Gastrocnemius medialis (tissue), 4 donors: ENCODE data around the gene RELL1. TPM values are rescaled to one million over a fixed set of nuclear protein-coding genes. Genes with fewer than 3 reads are reported as not detected.

Experiments used
- ATAC-seq, 2 donors: fragments of 150-250 bp; one replicate each; pipeline ENCODE4 v1.9.1; 2016
- DNase-seq, 2 donors: peaks; one replicate each; pipeline ENCODE4 v3.0.0-alpha.2; 2019
- H3K27ac ChIP-seq, 4 donors: fragments of 200-600 bp; sonication (generic); 1 replicate in 1 of 4; 2 replicates in 3 of 4; pipeline ENCODE4 v1.5.1; 2016 to 2018; ENCODE audit warnings: mild to moderate bottlenecking in 2 of 4, moderate library complexity in 1 of 4
- H3K27me3 ChIP-seq, 3 donors: fragments of 200-600 bp; sonication (generic) in 2 of 3; 1 replicate in 1 of 3; 2 replicates in 2 of 3; pipeline versions ENCODE4 v1.5.1 to v1.6.0; 2016 to 2019; ENCODE audit warnings: mild to moderate bottlenecking in 1 of 3, moderate library complexity in 1 of 3
- H3K36me3 ChIP-seq, 2 donors: fragments of 200-600 bp; sonication (generic) in 1 of 2; one replicate each; pipeline ENCODE4 v1.5.1; 2017 to 2018
- H3K4me1 ChIP-seq, 2 donors: fragments of 200-600 bp; sonication (generic) in 1 of 2; one replicate each; pipeline ENCODE4 v1.5.1; 2016 to 2017; ENCODE audit warnings: mild to moderate bottlenecking in 2 of 2
- H3K4me3 ChIP-seq, 4 donors: fragments of 200-600 bp; sonication (generic) in 3 of 4; 1 replicate in 1 of 4; 2 replicates in 3 of 4; pipeline ENCODE4 v1.5.1; 2016 to 2019; ENCODE audit warnings: mild to moderate bottlenecking in 2 of 4
- H3K9me3 ChIP-seq, 3 donors: fragments of 200-600 bp; sonication (generic) in 2 of 3; 1 replicate in 1 of 3; 2 replicates in 2 of 3; pipeline ENCODE4 v1.5.1; 2016 to 2019
- CTCF ChIP-seq, 5 experiments: fragments of 450-650 bp in 3 of 5; fragments of 200-600 bp in 2 of 5; sonication (generic) in 2 of 5; IDR thresholded peaks in 4 of 5; conservative IDR thresholded peaks in 1 of 5; 1 replicate in 4 of 5; 2 replicates in 1 of 5; pipeline ENCODE4 v1.5.1; 2016 to 2019; ENCODE audit warnings: antibody characterized with exemption in 5 of 5, mild to moderate bottlenecking in 3 of 5, moderate library complexity in 3 of 5
- POLR2A ChIP-seq, 2 donors: fragments of 450-650 bp; IDR thresholded peaks; one replicate each; pipeline ENCODE4 v1.6.1; 2017; ENCODE audit warnings: antibody characterized with exemption in 2 of 2, mild to moderate bottlenecking in 2 of 2, moderate library complexity in 2 of 2
- in situ Hi-C, 4 donors: fragments of 200-750 bp; cut with MboI; loops; one replicate each; pipeline versions ENCODE4 v1.15.0 to v1.8.0; 2017; ENCODE audit warnings: low sequenced_read_pairs in 4 of 4
- intact Hi-C: fragments of 100-400 bp; cut with DNase I; formaldehyde crosslinking; loops from one replicate; pipeline ENCODE4 v1.15.1; 2023; ENCODE audit warnings: low total_unique reads
- total RNA-seq, 4 donors: library from RNA; depleted of rRNA; stranded (reverse); fragments of >200 nt; gene quantifications; one replicate each; pipeline versions ENCODE4 v1.1.0 to v1.2.3, GENCODE V29; 2016

RELL1 gene
- total RNA-seq, 4 donors from 2014 or later = 13.7 to 36.3 (median 27.8) TPM

GRCh38 chr4:37645736-37646135 lies 40.4 kb downstream of the RELL1 start:
- DNase-seq (no peak), ATAC-seq (no peak)
- intact Hi-C loops = no loop called here
- Histone ChIP-seq H3K4me1 (peaks cover 16 to 34% of the 10 kb centered on the region in 2 donors), H3K4me3 (no peak overlapping the region), H3K27me3 (no peaks in the 10 kb centered on the region), H3K27ac (peak overlapping the region in 2 of 4 donors; percentile 8 to 67), H3K9me3 (no peaks in the 10 kb centered on the region), H3K36me3 (peaks cover 0 to 19% of the 10 kb centered on the region in 2 donors)
- TF ChIP-seq CTCF (IDR thresholded peaks at IDR 0.05 in 4 of 5, conservative IDR thresholded peaks at IDR 0.05 in 1 of 5) (no peak), POLR2A (IDR thresholded peaks at IDR 0.05) (no peak)
- in situ Hi-C loops = no loop called here

- DNase-seq (no peak), ATAC-seq (no peak)
- intact Hi-C loops (no loop called here), in situ Hi-C loops (no loop called here)
- Histone ChIP-seq H3K4me3 (no peak overlapping the region), H3K4me1 (peaks cover 14 to 34% of the 10 kb centered on the region in 2 donors), H3K27ac (no peak overlapping the region), H3K27me3 (no peaks in the 10 kb centered on the region), H3K9me3 (no peaks in the 10 kb centered on the region), H3K36me3 (peaks cover 0 to 19% of the 10 kb centered on the region in 2 donors)
- TF ChIP-seq CTCF (IDR thresholded peaks at IDR 0.05 in 4 of 5, conservative IDR thresholded peaks at IDR 0.05 in 1 of 5) (no peak), POLR2A (IDR thresholded peaks at IDR 0.05) (no peak)
Measured at GRCh38 chr4:37644962-37645361, 41.2 kb downstream of the RELL1 start.

GRCh38 chr4:37641886-37642849 lies 44.0 kb downstream of the RELL1 start:
- DNase-seq = no peak
- H3K4me3 ChIP-seq = no peak overlapping the region
- intact Hi-C loops (no loop called here), in situ Hi-C loops (no loop called here)
- H3K27me3 ChIP-seq = no peaks in the 10 kb centered on the region
- H3K4me1 ChIP-seq = peaks cover 0 to 13% of the 10 kb centered on the region in 2 donors
- H3K36me3 ChIP-seq = peaks cover 0 to 11% of the 10 kb centered on the region in 2 donors
- TF ChIP-seq CTCF (IDR thresholded peaks at IDR 0.05 in 4 of 5, conservative IDR thresholded peaks at IDR 0.05 in 1 of 5) (no peak), POLR2A (IDR thresholded peaks at IDR 0.05) (no peak)
- no peaks in the 10 kb centered on the region for H3K9me3 ChIP-seq
- peak overlapping the region in 1 of 4 donors; percentile 14 for H3K27ac ChIP-seq
- ATAC-seq = no peak

GRCh38 chr4:37641352-37641751 lies 44.8 kb downstream of the RELL1 start:
- no peak for ATAC-seq
- in situ Hi-C loops = no loop called here
- H3K36me3 ChIP-seq = peaks cover 0 to 3% of the 10 kb centered on the region in 2 donors

More at GRCh38 chr4:37641352-37641751, 44.8 kb downstream of the RELL1 start:
- Histone ChIP-seq H3K27ac (no peak overlapping the region), H3K4me3 (no peak overlapping the region), H3K9me3 (no peaks in the 10 kb centered on the region), H3K4me1 (peaks cover 0 to 11% of the 10 kb centered on the region in 2 donors), H3K27me3 (no peaks in the 10 kb centered on the region)
- TF ChIP-seq CTCF (IDR thresholded peaks at IDR 0.05 in 4 of 5, conservative IDR thresholded peaks at IDR 0.05 in 1 of 5) = no peak
- no peak for TF ChIP-seq POLR2A (IDR thresholded peaks at IDR 0.05)
- intact Hi-C loops = no loop called here
- no peak for DNase-seq
